Skeletal muscle cell (primary cell): Measurements from ENCODE around the gene ATG4C.
"Not testable (repeated sequence)": the region's sequence is repeated elsewhere in the genome, so short reads cannot be mapped to it uniquely, and the experiment has no call there.

Experiments
- DNase-seq: peaks from one replicate; pipeline ENCODE4 v3.0.0-alpha.2; 2010; ENCODE audit warnings: low read depth
- H3K4me3 ChIP-seq: 2 replicates; pipeline ENCODE4 v1.5.1; 2011; ENCODE audit warnings: low read depth, mild to moderate bottlenecking, control low read depth, low read length, moderate library complexity

ATG4C gene, protein sequence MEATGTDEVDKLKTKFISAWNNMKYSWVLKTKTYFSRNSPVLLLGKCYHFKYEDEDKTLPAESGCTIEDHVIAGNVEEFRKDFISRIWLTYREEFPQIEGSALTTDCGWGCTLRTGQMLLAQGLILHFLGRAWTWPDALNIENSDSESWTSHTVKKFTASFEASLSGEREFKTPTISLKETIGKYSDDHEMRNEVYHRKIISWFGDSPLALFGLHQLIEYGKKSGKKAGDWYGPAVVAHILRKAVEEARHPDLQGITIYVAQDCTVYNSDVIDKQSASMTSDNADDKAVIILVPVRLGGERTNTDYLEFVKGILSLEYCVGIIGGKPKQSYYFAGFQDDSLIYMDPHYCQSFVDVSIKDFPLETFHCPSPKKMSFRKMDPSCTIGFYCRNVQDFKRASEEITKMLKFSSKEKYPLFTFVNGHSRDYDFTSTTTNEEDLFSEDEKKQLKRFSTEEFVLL

DNA sequence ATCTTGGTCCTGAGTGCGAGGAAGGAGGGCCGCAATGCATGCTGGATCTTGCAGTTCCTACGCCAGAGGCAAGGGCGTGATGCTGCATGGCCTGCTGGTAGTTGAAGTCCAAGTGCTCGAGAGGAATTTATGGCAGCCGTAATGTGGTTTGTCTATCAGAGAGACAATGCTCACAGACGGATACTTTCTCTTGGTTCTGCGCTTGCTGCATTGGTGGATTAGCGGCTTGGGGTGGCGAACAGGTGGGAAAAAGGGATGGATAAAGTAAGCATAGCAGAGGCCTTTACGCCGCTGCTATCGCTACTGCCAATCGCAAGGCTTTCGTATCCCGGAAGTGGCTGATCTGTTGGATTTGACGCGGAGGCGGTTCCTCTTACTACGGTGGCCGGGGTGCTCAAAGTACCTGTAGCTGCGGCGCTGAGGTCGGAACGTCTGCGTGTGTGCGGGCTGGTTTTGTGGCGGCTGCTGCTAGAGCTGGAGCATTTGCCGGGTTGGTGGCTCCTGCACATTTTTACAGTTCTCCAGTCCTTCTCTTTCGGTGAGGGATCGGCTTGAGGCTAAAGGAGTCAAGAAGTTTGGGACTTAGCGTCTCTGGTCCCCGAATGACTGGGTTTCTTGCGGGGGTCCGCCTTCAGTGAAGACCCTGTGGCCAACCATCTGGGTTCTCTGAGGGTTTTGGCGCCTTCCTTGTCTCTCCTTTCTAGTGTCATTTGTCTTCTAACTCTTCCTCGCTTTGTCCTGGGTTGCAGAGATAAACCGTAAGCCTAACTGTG lies at the start of gene ATG4C:
TSS of gene ATG4C (plus strand) at position 397 of the 773 bp plus-strand sequence. CDS start 19,655 bp downstream, outside the sequence.
- H3K4me3 ChIP-seq = peak within 1 kb of the TSS; percentile 76
- peak; percentile 94 for DNase-seq

DNA sequence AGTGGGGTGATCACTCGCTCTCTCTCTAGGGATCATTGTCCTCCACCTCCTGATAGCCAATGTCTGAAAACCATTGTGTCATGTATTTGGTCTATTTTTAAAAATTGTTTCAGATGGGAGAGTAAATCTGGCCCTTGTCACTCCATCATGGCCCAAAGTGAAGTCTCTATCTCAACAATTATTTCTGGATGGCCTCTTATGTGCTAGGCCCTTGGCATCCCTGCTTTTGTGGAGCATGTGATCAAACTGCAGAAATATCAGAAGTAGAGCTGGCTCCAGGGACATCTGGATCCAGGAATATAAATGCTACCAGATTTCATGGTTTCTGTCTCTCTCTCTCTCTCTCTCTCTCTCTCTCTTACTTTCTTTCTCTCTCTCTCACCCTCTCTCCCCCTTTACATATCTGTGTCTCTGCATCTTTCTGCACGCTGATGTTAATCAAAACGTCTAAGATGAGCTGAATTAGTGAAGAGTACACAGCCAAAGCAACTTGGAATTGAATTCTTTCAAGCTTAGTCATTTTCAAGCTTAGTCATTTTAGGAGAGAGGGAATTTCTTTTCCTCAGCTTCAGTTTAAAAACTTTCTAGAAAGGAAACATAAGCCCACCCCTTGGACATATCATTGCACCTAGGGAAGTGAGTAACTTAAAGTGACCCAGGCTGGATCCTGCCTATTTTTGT lies 48.3 kb upstream of the ATG4C start:
- peak; percentile 27 for DNase-seq
- H3K4me3 ChIP-seq = no peak overlapping the region

DNA sequence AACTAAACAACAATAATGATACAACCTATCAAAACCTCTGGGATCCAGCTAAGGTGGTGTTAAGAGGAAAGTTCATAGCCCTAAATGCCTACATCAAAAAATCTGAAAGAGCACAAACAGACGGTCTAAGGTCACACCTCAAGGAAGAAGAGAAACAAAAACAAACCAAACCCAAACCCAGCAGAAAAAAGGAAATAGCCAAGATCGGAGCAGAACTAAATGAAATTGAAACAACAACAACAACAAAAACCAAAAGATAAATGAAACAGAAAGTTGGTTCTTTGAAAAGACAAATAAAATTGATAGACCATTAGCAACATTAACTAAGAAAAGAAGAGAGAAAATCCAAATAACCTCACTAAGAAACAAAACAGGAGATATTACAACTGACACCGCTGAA lies 43.2 kb upstream of the ATG4C start:
- H3K4me3 ChIP-seq, DNase-seq: not testable (repeated sequence)

DNA sequence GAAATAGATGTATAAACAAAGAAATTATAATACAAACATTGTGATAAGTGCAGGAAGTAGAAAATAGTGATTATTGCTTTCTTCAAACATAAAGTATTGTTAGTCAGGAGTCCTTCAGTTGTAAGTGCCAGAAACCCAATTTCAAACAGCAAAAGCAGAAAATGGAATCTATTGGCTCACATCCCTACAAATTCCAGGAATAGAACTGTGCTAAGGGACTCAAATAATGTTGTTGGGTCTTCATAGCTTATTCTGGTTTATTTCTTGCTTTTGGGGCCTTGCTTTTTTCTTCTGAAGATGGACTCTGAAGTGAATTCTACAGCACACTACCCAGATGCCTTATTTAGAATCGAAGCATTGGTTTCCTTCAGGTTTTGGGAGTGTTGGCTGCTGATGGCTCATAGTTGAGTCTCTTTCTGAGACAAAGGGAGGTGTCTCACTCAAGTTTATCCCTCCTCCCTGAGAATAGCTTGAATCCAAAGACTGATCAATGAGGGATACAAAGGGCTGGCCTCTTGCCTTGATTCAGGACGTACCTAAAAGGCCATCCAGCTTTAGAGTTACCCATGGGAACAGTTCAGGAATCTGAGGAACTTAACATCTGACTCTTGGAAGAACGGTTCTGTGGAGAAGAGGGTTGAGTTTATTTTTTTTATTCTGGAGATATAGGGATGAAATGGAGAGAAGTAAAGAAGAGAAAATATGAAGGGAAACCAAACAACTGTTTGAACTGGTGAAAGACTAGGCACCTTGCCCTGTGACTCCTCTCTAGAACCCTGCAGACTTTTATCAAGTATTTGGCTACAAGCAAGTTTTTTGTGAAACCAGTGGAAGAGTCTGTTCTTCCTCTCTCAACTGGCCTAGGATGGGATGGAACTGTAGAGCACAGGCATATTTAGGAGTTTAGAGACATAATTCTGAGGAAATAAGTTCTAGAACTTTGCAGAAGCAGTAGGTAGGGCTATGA lies 39.0 kb upstream of the ATG4C start:
- DNase-seq = no peak
- no peak overlapping the region for H3K4me3 ChIP-seq

DNA sequence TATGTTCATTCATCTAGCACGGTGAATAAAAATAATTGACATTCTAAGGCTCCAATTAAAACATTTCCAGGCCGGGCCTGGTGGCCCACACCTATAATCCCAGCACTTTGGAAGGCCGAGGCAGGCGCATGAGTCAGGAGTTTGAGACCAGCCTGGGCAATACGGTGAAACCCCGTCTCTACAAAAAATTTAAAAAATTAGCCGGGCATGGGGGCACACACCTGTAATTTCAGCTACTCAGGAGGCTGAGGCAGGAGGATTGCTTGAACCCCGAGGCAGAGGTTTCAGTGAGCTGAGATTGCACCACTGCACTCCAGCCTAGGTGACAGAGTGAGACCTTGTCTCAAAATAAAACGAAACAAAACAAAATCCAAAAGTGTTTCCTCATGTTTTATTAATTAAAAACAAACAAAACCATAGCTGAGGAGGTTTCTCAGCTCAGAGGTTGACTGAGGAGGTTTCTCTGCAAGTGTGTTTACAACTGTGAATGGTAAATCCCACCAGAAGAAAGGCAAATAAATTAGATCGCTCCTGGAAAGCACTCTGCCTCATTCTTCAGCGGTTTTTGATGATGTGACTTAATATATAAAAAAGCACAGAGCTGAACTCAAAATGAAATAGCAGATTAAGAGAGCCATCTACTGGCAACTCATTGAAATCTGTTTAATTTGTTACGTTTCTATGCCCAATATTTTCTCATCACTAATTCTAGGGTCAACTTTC lies 37.7 kb upstream of the ATG4C start:
- no peak for DNase-seq
- H3K4me3 ChIP-seq = no peak overlapping the region

DNA sequence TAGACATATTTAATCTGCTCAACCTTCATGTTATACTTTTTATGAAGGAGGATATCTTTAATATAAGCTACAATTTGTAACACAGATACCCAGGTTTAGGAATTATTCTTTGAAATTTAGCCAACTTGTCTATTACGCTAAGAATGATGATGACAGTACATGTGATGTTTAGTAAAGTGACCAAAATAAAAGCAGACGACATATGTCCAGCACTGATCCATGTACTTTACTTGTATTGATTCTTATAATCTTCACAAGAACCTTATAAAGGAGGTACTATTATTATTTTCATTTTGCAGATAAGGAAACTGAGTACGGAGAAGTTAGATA lies 37.2 kb upstream of the ATG4C start:
- no peak overlapping the region for H3K4me3 ChIP-seq
- DNase-seq = no peak

DNA sequence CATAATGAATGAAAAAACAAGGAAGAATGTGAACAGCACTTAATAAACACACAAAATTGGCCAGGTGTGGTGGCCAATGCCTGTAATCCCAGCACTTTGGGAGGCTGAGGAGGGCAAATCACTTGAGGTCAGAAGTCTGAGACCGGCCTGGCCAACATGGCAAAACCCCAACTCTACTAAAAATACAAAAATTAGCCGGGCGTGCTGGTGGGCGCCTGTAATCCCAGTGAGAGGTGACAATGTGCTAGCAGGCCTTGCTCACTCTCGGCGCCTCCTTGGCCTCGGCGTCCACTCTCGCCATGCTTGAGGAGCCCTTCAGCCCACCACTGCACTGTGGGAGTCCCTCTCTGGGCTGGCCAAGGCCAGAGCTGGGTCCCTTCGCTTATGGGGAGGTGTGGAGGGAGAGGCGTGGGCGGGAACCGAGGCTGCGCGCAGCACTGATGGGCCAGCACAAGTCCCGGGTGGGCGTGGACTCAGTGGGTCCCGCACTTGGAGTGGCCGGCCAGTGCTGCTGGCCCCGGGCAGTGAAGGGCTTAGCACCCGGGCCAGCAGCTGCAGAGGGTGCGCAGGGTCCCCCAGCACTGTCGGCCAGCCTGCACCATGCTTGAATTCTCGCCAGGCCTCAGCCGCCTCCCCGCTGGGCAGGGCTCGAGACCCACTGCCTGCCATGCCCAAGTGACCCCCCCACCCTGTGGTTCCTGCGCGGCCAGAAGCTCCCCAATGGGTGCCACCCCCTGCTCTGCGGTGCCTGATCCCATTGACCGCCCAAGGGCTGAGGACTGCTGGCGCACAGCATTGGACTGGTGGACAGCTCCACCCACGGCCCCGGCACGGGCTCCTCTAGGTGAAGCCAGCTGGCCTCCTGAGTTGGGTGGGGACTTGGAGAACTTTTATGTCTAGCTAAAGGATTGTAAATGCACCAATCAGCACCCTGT lies 30.6 kb upstream of the ATG4C start:
- no peak for DNase-seq
- no peak overlapping the region for H3K4me3 ChIP-seq

DNA sequence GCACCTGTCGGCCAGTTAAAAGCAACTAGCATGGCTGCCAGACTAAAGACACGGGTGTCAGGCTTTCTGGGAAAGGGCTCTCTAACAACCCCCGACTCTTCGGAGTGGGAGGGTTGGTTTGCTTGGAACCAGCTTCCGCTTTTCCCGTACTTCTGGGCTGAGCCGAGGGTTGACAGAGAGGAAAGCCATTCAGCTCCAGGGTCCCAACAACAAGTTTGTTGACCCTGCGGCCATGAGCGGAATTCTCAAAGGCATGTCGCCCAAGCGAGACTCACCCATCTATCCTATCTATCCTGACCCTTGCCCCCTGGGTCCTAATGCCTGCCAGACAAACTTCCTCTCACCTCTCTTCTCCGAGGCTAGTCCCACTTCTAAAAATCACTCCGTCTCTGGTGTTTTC lies 29.0 kb upstream of the ATG4C start:
- H3K4me3 ChIP-seq, DNase-seq: not testable (repeated sequence)

DNA sequence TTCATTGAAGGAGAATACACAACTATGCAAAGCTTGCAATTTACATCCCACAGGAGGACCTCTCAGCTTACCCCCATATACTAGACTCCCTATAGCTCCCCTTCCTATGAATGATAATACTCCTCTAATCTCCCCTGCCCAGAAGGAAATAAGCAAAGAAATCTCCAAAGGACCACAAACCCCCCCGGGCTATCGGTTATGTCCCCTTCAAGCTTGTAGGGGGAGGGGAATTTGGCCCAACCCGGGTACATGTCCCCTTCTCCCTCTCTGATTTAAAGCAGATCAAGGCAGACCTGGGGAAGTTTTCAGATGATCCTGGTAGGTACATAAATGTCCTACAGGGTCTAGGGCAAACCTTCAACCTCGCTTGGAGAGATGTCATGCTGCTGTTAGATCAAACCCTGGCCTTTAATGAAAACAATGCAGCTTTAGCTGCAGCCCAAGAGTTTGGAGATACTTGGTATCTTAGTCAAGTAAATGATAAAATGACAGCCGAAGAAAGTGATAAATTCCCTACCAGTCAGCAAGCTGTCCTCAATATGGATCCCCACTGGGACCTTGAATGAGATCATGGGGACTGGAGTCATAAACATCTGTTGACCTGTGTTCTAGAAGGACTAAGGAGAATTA lies 27.6 kb upstream of the ATG4C start:
- not testable (repeated sequence) for H3K4me3 ChIP-seq, DNase-seq

DNA sequence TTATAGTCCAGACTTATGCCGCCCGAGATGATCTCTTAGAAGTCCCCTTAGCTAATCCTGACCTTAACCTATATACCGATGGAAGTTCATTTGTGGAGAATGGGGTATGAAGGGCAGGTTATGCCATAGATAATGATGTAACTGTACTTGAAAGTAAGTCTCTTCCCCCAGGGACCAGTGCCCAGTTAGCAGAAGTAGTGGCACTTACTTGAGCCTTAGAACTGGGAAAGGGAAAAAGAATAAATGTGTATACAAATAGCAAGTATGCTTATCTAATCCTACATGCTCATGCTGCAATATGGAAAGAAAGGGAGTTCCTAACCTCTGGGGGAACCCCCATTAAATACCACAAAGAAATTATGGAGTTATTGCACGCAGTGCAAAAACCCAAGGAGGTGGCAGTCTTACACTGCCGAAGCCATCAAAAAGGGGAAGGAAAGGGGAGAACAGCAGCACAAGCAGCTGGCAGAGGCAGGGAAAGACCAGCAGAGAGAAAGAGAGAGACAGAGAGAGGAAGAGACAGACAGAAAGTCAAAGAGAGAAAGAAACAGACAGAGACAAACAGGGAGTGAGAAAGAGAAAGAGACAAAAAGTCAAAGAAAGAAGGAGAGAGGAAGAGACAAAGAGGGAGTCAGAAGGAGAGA lies 24.6 kb upstream of the ATG4C start:
- H3K4me3 ChIP-seq, DNase-seq: not testable (repeated sequence)

DNA sequence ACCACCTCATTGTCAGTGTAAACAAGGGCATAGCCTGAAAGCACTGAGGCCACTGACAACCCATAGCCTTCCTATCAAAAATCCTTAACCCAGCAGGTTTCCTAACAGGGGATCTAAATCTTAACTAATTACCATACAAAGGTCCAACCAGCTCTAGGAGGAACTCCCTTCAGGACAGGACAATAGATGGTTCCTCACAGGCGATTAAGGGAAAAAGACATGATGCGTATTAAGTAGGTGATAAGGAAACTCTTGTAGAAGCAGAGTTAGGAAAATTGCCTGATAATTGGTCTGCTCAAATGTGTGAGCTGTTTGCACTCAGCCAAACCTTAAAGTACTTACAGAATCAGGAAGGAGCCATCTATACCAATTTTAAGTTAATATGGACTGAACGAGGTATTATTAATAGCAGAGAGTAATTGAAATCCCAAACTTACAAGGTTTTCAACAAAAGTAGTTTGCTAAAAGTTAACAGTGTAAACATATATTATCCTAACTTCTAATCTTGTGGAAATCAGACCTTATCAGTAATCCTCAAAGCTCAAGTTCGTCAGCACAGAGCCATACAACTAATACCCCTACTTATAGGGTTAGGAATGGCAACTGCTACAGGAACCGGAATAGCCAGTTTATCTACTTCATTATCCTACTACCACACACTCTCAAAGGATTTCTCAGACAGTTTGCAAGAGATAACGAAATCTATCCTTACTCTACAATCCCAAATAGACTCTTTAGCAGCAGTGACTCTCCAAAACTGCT lies 23.7 kb upstream of the ATG4C start:
- H3K4me3 ChIP-seq, DNase-seq: not testable (repeated sequence)

DNA sequence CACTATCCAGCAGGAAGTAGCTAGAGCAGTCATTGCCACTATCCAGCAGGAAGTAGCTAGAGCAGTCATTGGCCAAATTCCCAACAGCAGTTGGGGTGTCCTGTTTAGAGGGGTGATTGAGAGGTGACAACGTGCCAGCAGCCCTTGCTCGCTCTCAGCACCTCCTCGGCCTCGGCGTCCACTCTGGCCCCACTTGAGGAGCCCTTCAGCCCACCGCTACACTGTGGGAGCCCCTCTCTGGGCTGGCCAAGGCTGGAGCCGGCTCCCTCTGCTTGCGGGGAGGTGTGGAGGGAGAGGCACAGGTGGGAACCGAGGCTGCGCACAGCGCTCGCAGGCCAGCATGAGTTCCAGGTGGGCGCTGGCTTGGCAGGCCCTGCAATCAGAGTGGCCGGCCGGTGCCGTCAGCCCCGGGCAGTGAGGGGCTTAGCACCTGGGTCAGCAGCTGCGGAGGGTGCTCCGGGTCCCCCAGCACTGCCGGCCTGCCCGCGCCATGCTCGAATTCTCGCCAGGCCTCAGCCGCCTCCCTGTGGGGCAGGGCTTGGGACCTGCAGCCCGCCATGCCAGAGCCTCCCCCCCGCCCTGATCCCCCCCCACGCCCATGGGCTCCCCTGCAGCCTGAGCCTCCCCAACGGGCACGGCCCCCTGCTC lies 22.6 kb upstream of the ATG4C start:
- not testable (repeated sequence) for DNase-seq, H3K4me3 ChIP-seq

DNA sequence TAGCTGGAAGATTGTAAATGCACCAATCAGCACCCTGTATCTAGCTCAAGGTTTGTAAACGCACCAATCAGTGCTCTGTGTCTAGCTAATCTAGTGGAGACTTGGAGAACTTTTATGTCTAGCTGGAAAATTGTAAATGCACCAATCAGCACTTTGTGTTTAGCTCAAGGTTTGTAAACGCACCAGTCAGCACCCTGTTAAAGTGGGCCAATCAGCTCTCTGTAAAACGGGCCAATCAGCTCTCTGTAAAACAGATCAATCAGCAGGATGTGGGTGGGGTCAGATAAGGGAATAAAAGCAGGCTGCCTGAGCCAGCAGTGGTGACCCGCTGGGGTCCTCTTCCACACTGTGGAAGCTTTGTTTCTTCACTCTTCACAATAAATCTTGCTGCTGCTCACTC lies 21.9 kb upstream of the ATG4C start:
- H3K4me3 ChIP-seq, DNase-seq: not testable (repeated sequence)

DNA sequence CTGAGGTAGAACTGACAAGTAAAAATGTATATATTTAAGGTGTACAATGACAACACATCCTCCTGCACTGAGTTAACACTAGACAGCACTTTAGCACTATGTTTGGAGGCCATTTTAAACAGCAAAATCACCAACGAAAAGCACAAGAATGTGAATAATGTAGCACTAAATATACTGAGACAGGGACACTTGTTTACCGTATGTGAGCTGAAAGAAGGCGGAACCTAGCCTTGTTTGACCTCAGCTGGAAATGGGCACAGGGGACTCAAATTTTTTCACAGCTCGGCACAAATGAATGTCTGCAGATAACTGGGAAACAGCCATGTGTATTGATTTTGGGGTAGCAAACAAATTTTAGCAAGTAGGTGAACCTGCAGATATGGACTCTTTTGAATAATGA lies 18.0 kb upstream of the ATG4C start:
- DNase-seq = no peak
- H3K4me3 ChIP-seq = no peak overlapping the region

DNA sequence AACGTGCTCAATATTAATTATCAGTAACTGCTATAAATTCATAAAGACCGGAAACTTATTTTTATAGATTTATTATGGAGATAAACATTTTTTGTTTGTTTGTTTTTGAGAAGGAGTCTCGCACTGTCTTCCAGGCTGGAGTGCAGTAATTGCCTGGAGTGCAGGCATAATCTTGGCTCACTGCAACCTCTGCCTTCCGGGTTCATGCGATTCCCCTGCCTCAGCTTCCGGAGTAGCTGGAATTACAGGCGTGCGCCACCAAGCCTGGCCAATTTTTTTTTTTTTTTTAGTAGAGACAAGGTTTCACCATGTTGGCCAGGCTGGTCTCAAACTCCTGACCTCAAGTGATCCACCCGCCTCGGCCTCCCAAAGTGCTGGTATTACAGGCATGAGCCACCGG lies 15.4 kb upstream of the ATG4C start:
- DNase-seq, H3K4me3 ChIP-seq: not testable (repeated sequence)
